HUDEP-2 (cell line): ENCODE results near the gene BLZF1.
"Not testable (repeated sequence)": the region's sequence is repeated elsewhere in the genome, so short reads cannot be mapped to it uniquely, and the experiment has no call there.

Source experiments
- DNase-seq, 76 experiments: peaks; one replicate each; lab custom pipeline; 2025; ENCODE audit not compliant: unreplicated experiment in 76 of 76; lab: John Stamatoyannopoulos, UW

The BLZF1 gene

DNA sequence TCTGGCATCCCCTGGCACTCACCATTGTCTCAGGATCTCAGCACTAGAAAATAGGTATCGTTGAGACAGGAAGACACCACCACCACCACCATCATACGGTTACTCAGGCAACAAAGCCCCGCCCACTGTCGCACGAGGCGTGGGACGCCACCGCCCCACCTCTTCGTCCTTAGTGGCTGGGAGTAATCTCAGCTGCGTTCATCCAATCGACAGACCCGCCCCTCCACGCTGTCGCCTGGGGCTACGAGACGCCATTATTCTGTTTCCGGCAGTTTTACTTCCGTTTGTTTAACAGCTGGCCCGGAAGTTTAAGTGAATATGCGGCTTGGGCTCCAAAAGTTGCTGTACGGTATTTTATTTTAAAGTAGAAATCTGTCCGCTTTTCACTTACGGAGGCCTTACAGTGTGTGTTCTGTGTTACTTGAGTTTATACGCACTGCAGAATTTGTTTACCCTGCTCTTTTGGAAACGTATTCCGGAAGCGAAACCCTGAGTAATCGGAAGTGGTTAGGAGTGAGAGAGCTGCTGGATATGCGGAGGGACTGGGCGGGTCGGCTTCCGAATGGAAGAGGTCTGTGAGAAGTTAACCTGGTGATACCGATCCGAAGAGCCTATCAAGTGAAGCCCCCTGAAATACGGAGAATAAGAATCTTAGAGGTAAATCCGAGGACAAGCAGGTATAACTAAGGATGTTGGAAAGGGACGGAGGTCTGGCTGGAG lies at the start of gene BLZF1, which contains the start of gene NME7:
Gene BLZF1, plus strand, starts transcription at position 510 of the 720 bp plus-strand sequence. CDS start 1,328 bp downstream, outside the sequence.
Gene NME7, minus strand, starts transcription at position 112 of the 720 bp plus-strand sequence. Its CDS starts 87 bp downstream, at position 25.
- peak; percentile 12 to 97 (median 91) for DNase-seq

- no peak for DNase-seq
Observed at GRCh38 chr1:169318536-169319244, 49.3 kb upstream of the BLZF1 start.

GRCh38 chr1:169321539-169321938 lies 46.5 kb upstream of the BLZF1 start:
- DNase-seq: no peak

GRCh38 chr1:169322138-169322537 lies 45.9 kb upstream of the BLZF1 start:
- no peak for DNase-seq

DNA sequence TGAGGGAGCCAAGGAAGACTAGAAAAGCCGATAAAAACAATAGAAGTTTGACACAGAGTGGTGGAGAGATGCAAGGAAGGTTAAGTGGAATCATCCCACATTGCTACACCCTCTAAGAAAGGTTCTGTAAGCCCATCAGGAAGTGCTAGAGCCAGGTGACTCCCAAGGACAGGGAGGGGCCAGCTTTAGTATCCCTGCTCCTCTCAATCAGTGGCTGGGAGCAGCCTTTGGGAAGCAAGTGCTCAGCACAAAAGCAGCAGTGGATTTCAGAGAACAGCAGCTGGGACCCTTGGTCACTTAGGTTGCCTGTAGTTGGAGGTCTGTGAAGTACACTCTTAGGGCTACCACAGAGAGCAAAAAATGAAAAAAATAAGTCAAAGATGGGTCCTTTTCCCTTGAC lies 42.9 kb upstream of the BLZF1 start:
- no peak for DNase-seq

DNA sequence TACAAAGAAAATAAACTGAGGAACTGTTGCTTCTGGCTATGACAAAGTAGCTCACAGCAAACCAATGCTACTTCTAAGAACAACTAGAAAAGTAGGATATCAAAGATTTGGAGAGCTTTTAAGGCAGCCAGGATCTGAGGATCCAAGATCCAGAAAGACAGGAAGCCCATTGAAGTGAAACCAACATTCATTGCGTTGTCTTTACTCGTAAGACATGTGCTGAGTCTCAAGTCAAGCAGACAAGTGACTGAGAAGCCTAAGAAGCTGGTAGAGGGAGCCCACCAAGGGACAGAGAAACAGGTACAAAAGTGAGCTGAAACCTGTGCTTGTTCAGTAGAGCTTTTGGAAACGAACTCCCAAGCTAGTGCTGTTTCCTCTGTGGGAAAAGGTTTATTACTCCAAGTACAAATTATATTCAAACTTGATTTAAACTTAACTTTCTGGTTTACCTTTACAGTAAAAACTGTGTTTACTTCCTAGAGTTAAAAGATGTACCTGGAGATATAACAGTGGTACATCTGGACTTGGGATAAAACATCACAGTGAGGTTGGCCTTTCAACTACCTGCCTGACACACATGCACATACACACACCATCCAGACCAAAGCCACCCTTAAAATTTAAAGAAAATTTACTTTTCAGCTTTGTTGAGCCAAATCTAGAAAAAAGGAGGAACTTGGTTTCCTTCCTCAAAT lies 41.6 kb upstream of the BLZF1 start:
- no peak for DNase-seq

DNA sequence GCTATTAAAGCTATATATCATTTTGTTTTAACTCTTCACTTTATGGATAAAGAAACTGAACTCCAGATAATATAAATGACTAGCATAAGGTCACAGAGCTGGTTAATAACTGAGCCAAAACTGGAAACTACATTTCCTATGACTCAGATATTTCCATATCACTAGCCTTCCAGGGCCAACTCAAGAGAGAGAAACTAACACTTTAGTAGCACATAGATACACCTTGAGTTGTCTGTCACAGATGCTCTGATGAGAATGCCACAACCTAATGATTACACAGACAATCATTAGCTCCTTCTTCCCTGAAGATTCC lies 41.1 kb upstream of the BLZF1 start:
- peak in 9 of 76 experiments; percentile 1 to 41 (median 25) for DNase-seq

DNA sequence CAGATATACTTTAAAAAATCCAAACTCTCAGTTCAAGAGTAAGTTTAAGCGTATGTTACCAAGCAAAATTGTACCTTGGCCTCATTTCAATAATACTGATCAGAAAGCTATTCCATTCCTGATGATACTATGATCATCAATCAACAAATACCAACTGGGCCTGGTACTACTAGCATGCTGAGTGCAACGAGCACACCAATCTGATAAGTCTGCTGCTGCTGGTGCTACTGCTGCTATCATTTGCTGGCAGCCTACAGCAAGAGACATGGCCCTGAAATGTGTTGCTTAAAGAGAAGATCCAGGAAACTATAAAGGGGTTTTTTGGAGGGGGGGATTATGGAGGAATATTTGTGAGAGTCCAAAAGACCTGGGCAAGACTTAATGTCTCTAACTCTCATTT lies 40.1 kb upstream of the BLZF1 start:
- DNase-seq: peak in 18 of 76 experiments; percentile 1 to 45 (median 15)

GRCh38 chr1:169329383-169329782 lies 38.6 kb upstream of the BLZF1 start:
- no peak for DNase-seq

DNA sequence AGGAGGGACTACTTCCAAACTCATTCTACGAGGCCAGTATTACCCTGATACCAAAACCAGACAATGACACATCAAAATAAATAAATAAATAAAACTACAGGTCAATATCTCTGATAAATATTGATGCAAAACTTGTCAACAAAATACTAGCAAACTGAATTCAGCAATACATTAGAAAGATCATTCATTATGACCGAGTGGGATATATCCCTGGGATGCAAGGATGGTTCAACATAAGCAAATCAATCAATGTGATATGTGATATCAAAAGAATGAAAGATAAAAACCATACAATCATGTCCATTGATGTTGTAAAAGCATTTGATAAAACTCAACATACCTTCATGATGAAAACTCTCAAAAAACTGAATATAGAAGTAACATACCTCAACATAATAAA lies 37.1 kb upstream of the BLZF1 start:
- DNase-seq: no peak

DNA sequence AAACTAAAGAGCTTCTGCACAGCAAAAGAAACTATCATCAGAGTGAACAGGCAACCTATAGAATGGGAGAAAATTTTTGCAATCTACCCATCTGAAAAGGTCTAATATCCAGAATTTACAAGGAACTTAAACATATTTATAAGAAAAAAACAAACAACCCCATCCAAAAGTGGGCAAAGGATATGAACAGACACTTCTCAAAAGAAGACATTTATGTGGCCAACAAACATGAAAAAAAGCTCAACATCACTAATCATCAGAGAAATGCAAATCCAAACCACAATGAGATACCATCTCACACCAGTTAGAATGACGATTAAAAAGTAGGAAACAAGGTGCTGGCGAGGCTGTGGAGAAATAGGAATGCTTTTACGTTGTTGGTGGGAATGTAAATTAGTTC lies 33.3 kb upstream of the BLZF1 start:
- DNase-seq: not testable (repeated sequence)

GRCh38 chr1:169336947-169337715 lies 30.9 kb upstream of the BLZF1 start:
- DNase-seq: not testable (repeated sequence)

DNA sequence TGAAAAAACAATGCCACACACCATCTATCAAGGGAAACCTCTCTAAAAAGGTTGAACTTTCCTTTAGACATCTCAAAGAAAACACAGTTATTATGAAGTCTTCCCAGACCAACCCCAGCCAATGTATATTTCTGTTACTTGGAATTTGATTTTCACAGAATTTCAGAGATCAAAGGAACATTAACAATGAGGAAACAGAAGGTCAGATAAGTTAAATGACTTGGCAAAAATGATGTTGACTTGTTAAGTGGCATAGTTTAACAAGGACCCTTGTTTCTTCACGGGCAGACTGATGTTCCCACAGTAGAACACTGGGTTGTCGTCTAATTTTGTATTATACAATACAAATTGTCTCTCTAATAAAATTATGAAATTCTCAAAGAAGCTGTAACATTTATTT lies 29.4 kb upstream of the BLZF1 start:
- peak in 21 of 76 experiments; percentile 2 to 77 (median 27) for DNase-seq

- no peak for DNase-seq
Observed at GRCh38 chr1:169339773-169340172, 28.2 kb upstream of the BLZF1 start.

DNA sequence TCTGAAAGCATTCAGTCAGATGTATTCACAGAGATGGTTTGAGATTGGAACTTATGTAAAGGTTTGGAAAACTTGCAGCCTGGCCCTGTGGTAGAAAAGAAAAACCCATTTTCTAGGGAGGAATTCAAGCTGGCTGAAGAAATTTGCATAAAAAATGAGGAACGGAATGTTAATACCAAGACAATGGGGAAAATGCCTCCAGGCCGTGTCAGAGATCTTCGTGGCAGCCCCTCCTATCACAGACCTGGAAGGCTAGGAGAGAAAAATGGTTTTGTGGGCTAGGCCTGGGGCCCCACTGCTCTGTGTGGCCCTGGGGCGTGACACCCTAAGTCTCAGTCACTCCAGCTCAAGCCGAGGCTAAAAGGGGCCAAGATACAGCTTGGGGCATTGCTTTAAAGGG lies 27.1 kb upstream of the BLZF1 start:
- DNase-seq: no peak

DNA sequence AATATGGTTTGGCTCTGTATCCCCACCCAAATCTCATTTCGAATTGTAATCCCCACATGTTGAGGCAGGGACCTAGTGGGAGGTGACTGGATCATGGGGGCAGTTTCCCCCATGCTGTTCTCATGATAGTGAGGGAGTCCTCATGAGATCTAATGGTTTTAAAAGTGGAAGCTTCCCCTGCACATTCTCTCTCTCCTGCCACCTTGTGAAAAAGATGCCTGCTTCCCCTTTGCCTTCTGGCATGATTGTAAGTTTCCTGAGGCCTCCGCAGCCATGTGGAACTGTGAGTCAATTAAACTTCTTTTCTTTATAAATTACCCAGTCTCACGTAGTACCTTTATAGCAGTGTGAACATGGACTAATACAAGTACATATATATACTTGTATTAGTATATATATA lies 25.9 kb upstream of the BLZF1 start:
- not testable (repeated sequence) for DNase-seq

GRCh38 chr1:169345511-169345910 lies 22.5 kb upstream of the BLZF1 start:
- peak in 7 of 76 experiments; percentile 11 to 42 (median 22) for DNase-seq

- DNase-seq: no peak
Observed at GRCh38 chr1:169346036-169346589, 21.9 kb upstream of the BLZF1 start.

- DNase-seq: no peak
Observed at GRCh38 chr1:169347688-169348382, 20.2 kb upstream of the BLZF1 start.
